PC-3 (cell line): Measurements from ENCODE around the gene TEKT3. TPM values are rescaled to one million over a fixed set of nuclear protein-coding genes. Genes with fewer than 3 reads are reported as not detected.

Experiments used
- ATAC-seq: fragments of 200-7000 bp; cut with Tn5 transposase; 2 replicates; pipeline ENCODE4 v1.9.1; 2020; ENCODE audit warnings: mild to moderate bottlenecking, moderate library complexity
- BruUV-seq: library from RNA; stranded (reverse); fragments of 400-500 nt; replicated peaks from 2 replicates; lab custom pipeline; 2021; lab: Mats Ljungman, UMichigan
- CTCF ChIA-PET: fragments of 300-600 bp; sonication (Branson Sonifier 250); formaldehyde crosslinking; loops from one replicate; lab custom pipeline; 2022; ENCODE audit warnings: antibody characterized with exemption; lab: Charles Lee
- POLR2A ChIA-PET: fragments of 300-600 bp; sonication (Branson Sonifier 250); formaldehyde crosslinking; loops from one replicate; lab custom pipeline; 2022; ENCODE audit warnings: antibody characterized with exemption; ENCODE audit not compliant: unreplicated experiment; lab: Charles Lee
- DNase-seq: peaks from one replicate; pipeline ENCODE4 v3.0.0-alpha.2; 2015
- H2AFZ ChIP-seq: fragments of 300-600 bp; sonication (generic); 2 replicates; pipeline ENCODE4 v1.6.0; 2016; ENCODE audit warnings: antibody characterized with exemption, low read length
- H3F3A ChIP-seq: fragments of 300-600 bp; sonication (generic); one replicate; pipeline ENCODE4 v1.6.0; 2017; ENCODE audit warnings: antibody characterized with exemption, low read length, control low read depth, mild to moderate bottlenecking; ENCODE audit not compliant: unreplicated experiment
- H3K27ac ChIP-seq: fragments of 300-600 bp; sonication (generic); 2 replicates; pipeline ENCODE4 v1.5.1; 2016; ENCODE audit warnings: mild to moderate bottlenecking, low read length
- H3K27me3 ChIP-seq: fragments of 300-600 bp; sonication (generic); 2 replicates; pipeline ENCODE4 v1.6.1; 2016; ENCODE audit warnings: low read length, mixed read lengths
- H3K36me3 ChIP-seq: fragments of 300-600 bp; sonication (generic); 2 replicates; pipeline ENCODE4 v1.6.1; 2016; ENCODE audit warnings: low read depth, mixed run types, low read length, mixed read lengths
- H3K4me1 ChIP-seq: fragments of 300-600 bp; sonication (generic); 2 replicates; pipeline ENCODE4 v1.5.1; 2016; ENCODE audit warnings: low read length; ENCODE audit not compliant: insufficient read depth
- H3K4me2 ChIP-seq: fragments of 300-600 bp; sonication (generic); 2 replicates; pipeline ENCODE4 v1.6.0; 2016; ENCODE audit warnings: low read length
- H3K4me3 ChIP-seq: fragments of 300-600 bp; sonication (generic); 2 replicates; pipeline ENCODE4 v1.5.1; 2016; ENCODE audit warnings: mild to moderate bottlenecking, low read length, mixed read lengths
- H3K79me2 ChIP-seq: fragments of 300-600 bp; sonication (generic); 2 replicates; pipeline ENCODE4 v1.6.1; 2017; ENCODE audit warnings: low read length, mixed read lengths
- H3K9ac ChIP-seq: fragments of 300-600 bp; sonication (generic); 2 replicates; pipeline ENCODE4 v1.6.0; 2016; ENCODE audit warnings: mild to moderate bottlenecking, low read length
- H3K9me2 ChIP-seq: fragments of 300-600 bp; sonication (generic); replicated peaks from 2 replicates; pipeline ENCODE4 v1.6.1; 2016; ENCODE audit warnings: mixed run types, low read length, mixed read lengths
- H3K9me3 ChIP-seq: fragments of 300-600 bp; sonication (generic); 2 replicates; pipeline ENCODE4 v1.6.1; 2016; ENCODE audit warnings: low read length, mixed read lengths
- H4K20me1 ChIP-seq: fragments of 300-600 bp; sonication (generic); 2 replicates; pipeline ENCODE4 v1.6.1; 2016; ENCODE audit warnings: low read length, mixed read lengths
- EZH2 ChIP-seq: fragments of 300-600 bp; sonication (generic); IDR thresholded peaks from one replicate; pipeline ENCODE4 v1.6.1; 2017; ENCODE audit warnings: antibody characterized with exemption, mild to moderate bottlenecking, low read length; ENCODE audit not compliant: unreplicated experiment
- EZH2phosphoT487 ChIP-seq: fragments of 300-600 bp; sonication (generic); IDR thresholded peaks from 2 replicates; pipeline ENCODE4 v1.6.1; 2018; ENCODE audit warnings: mild to moderate bottlenecking, antibody characterized with exemption, low read length, borderline replicate concordance
- intact Hi-C: fragments of 100-400 bp; cut with micrococcal nuclease; formaldehyde crosslinking; loops from 2 replicates; pipeline ENCODE4 v1.9.0; 2023
- total RNA-seq: library from RNA; depleted of rRNA; stranded (reverse); fragments of >200 nt; gene quantifications from 2 replicates; pipeline ENCODE4 v1.2.3, GENCODE V29; 2014
- TF ChIP-seq, protein P1 (sequence below): fragments of 300-600 bp; sonication (generic); conservative IDR thresholded peaks from 2 replicates; pipeline ENCODE4 v1.5.1; 2017; ENCODE audit warnings: antibody characterized with exemption, low read depth, mild to moderate bottlenecking, low read length

The TEKT3 gene
- total RNA-seq, 1 experiment from 2014 or later = not detected

DNA sequence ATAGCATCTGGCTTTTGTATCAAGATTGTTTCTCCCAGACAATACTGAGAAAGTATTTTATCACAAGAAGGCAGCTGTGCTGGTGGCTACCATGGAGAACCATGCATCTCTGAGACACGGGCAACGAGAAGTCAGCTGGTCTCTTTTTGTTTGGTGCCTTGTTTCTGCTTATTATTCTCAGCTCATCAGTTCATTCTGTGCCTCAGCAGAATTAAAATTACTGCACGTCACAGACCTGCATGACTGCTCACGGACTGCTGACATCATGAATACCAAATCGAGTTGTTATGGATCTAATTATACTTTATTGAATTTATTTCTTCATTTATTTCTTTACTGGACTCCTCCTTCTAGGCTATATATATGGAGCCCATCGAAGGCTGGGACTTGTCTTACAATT is 57.3 kb downstream of the TEKT3 start:
- BruUV-seq = no TSS peak
- intact Hi-C loops = no loop called here

DNA sequence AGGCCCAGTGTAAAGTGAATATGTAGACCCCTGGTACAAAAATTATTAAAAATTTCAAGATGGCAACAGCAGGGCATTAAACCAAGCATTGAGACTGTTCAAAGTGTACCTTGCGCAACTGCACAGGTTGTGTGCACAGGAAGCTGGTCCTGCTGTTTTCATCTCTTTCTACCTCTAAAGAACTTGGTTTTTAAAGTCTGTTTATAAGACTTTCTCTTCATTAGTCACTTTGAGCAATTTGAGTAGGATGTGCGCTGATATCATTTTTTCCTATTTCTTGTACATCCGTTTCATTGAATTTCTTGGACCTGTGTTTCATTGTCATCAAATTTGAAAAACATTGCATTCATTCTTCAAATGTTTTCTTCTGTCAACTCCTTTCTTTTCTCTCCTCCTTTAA is 59.5 kb downstream of the TEKT3 start:
- POLR2A ChIA-PET = no interaction called here
- Histone ChIP-seq H3K27me3 (no peaks in the 10 kb centered on the region), H3K9me2 (no peaks in the 10 kb centered on the region), H3K4me1 (peaks cover 23% of the 10 kb centered on the region), H3K4me3 (no peak overlapping the region), H2AFZ (no peak overlapping the region), H4K20me1 (no peaks in the 10 kb centered on the region), H3K4me2 (no peak overlapping the region), H3K27ac (no peak overlapping the region), H3F3A (peaks cover 5% of the 10 kb centered on the region), H3K9ac (no peak overlapping the region), H3K79me2 (no peaks in the 10 kb centered on the region), H3K36me3 (no peaks in the 10 kb centered on the region), H3K9me3 (no peaks in the 10 kb centered on the region)
- ATAC-seq = no peak
- DNase-seq = no peak
- CTCF ChIA-PET = no interaction called here
- no TSS peak for BruUV-seq
- TF ChIP-seq EZH2phosphoT487 = no peak
- TF ChIP-seq EZH2 = no peak
- TF ChIP-seq, protein P1, sequence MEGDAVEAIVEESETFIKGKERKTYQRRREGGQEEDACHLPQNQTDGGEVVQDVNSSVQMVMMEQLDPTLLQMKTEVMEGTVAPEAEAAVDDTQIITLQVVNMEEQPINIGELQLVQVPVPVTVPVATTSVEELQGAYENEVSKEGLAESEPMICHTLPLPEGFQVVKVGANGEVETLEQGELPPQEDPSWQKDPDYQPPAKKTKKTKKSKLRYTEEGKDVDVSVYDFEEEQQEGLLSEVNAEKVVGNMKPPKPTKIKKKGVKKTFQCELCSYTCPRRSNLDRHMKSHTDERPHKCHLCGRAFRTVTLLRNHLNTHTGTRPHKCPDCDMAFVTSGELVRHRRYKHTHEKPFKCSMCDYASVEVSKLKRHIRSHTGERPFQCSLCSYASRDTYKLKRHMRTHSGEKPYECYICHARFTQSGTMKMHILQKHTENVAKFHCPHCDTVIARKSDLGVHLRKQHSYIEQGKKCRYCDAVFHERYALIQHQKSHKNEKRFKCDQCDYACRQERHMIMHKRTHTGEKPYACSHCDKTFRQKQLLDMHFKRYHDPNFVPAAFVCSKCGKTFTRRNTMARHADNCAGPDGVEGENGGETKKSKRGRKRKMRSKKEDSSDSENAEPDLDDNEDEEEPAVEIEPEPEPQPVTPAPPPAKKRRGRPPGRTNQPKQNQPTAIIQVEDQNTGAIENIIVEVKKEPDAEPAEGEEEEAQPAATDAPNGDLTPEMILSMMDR = no peak
- intact Hi-C loops = no loop called here

More for the DNA sequence above, 57.3 kb downstream of the TEKT3 start:
- TF ChIP-seq, protein P1 = no peak
- no peak for TF ChIP-seq EZH2
- H4K20me1 ChIP-seq = no peaks in the 10 kb centered on the region
- no peaks in the 10 kb centered on the region for H3K36me3 ChIP-seq
- H3K27me3 ChIP-seq = no peaks in the 10 kb centered on the region
- no peak overlapping the region for H3K4me3 ChIP-seq
- H3K4me1 ChIP-seq = peaks cover 15% of the 10 kb centered on the region
- no peak for ATAC-seq
- H3K9me3 ChIP-seq = no peaks in the 10 kb centered on the region
- no peak overlapping the region for H3K9ac ChIP-seq
- H3K79me2 ChIP-seq = no peaks in the 10 kb centered on the region
- ChIA-PET POLR2A (no interaction called here), CTCF (no interaction called here)
- H3K27ac ChIP-seq = no peak overlapping the region
- H3K9me2 ChIP-seq = no peaks in the 10 kb centered on the region
- no peak for DNase-seq
- no peak overlapping the region for H2AFZ ChIP-seq
- H3K4me2 ChIP-seq = no peak overlapping the region
- no peaks in the 10 kb centered on the region for H3F3A ChIP-seq

- Histone ChIP-seq H3K4me2 (peak overlapping the region; percentile 84), H3K9me3 (no peaks in the 10 kb centered on the region), H3K9me2 (no peaks in the 10 kb centered on the region), H3K27me3 (no peaks in the 10 kb centered on the region), H3K79me2 (no peaks in the 10 kb centered on the region), H2AFZ (peak overlapping the region; percentile 55), H4K20me1 (no peaks in the 10 kb centered on the region), H3F3A (peaks cover 5% of the 10 kb centered on the region), H3K4me1 (peaks cover 33% of the 10 kb centered on the region), H3K9ac (peak overlapping the region; percentile 85), H3K27ac (peak overlapping the region; percentile 96), H3K36me3 (no peaks in the 10 kb centered on the region), H3K4me3 (peak overlapping the region; percentile 57)
- ChIA-PET POLR2A (no interaction called here), CTCF (interaction anchor here (0.5 to 1.0 kb wide), 2 partner anchors 16 to 21 kb away, joined by 3 to 5 read pairs; no protein-coding TSS in a partner anchor)
- ATAC-seq (peak; percentile 90), DNase-seq (peak; percentile 99)
- TF ChIP-seq EZH2phosphoT487 (no peak), EZH2 (no peak)
- TF ChIP-seq, protein P1 = no peak
- intact Hi-C loops = no loop called here
- BruUV-seq = no TSS peak
These were observed 62.4 kb downstream of the TEKT3 start for GRCh38 chr17:15278924-15279477.
